Measurements from ENCODE around the gene KISS1R.

KISS1R gene

GRCh38 chr19:892243-892893, 24.8 kb upstream of the KISS1R start:
- TF ChIP-seq CTCF (IDR thresholded peaks at IDR 0.05) = no peak
- no peaks in the 10 kb centered on the region for H3K4me1 ChIP-seq
- no peaks in the 10 kb centered on the region for H3K9me3 ChIP-seq (ENCODE audit: control insufficient read depth, low read length)
- peak overlapping the region; percentile 80 for H3K4me3 ChIP-seq (ENCODE audit: low read depth, low read length)
- H3K27me3 ChIP-seq (ENCODE audit: control insufficient read depth, insufficient read depth, low read length) = no peaks in the 10 kb centered on the region
- H3K9ac ChIP-seq = no peak overlapping the region
- H3K27ac ChIP-seq = peak overlapping the region; percentile 6
- peak overlapping the region; percentile 13 for H2AFZ ChIP-seq
- H3K79me2 ChIP-seq = peaks cover 5% of the 10 kb centered on the region
- peak overlapping the region; percentile 91 for H3K4me2 ChIP-seq (ENCODE audit: low read length)
- H3K36me3 ChIP-seq (ENCODE audit: control insufficient read depth, insufficient read depth, low read length) = no peaks in the 10 kb centered on the region

GRCh38 chr19:892894-893689, 24.0 kb upstream of the KISS1R start, which contains the start of the genes MED16 and RNU6-9:
MED16 (minus strand) TSS chr19:893187; CDS start chr19:891131, 2,056 bp downstream.
RNU6-9 (plus strand) TSS chr19:893484.
- H3K36me3 ChIP-seq (ENCODE audit: control insufficient read depth, insufficient read depth, low read length) = no peaks in the 10 kb centered on the region
- no peak for TF ChIP-seq CTCF (IDR thresholded peaks at IDR 0.05)
- no peaks in the 10 kb centered on the region for H3K9me3 ChIP-seq (ENCODE audit: control insufficient read depth, low read length)
- no peaks in the 10 kb centered on the region for H3K27me3 ChIP-seq (ENCODE audit: control insufficient read depth, insufficient read depth, low read length)
- peak within 1 kb of the TSS; percentile 97 for H2AFZ ChIP-seq
- peak within 1 kb of the TSS; percentile 92 for H3K4me3 ChIP-seq (ENCODE audit: low read depth, low read length)
- H3K4me2 ChIP-seq (ENCODE audit: low read length) = peak within 1 kb of the TSS; percentile 92
- peaks cover 5% of the 10 kb centered on the region for H3K79me2 ChIP-seq
- H3K4me1 ChIP-seq = no peaks in the 10 kb centered on the region
- peak within 1 kb of the TSS; percentile 83 for H3K9ac ChIP-seq
- H3K27ac ChIP-seq = peak within 1 kb of the TSS; percentile 96

GRCh38 chr19:896434-896833, 20.7 kb upstream of the KISS1R start:
- Histone ChIP-seq H3K4me3 (ENCODE audit: low read depth, low read length) (no peak overlapping the region), H3K36me3 (ENCODE audit: control insufficient read depth, insufficient read depth, low read length) (no peaks in the 10 kb centered on the region), H3K27me3 (ENCODE audit: control insufficient read depth, insufficient read depth, low read length) (no peaks in the 10 kb centered on the region), H3K4me1 (no peaks in the 10 kb centered on the region), H2AFZ (no peak overlapping the region), H3K27ac (no peak overlapping the region), H3K9ac (no peak overlapping the region), H3K4me2 (ENCODE audit: low read length) (no peak overlapping the region), H3K79me2 (peaks cover 5% of the 10 kb centered on the region), H3K9me3 (ENCODE audit: control insufficient read depth, low read length) (no peaks in the 10 kb centered on the region)
- TF ChIP-seq CTCF (IDR thresholded peaks at IDR 0.05) = no peak

GRCh38 chr19:896999-897398, 20.1 kb upstream of the KISS1R start:
- no peak for TF ChIP-seq CTCF (IDR thresholded peaks at IDR 0.05)
- no peak overlapping the region for H3K27ac ChIP-seq
- no peaks in the 10 kb centered on the region for H3K4me1 ChIP-seq
- no peak overlapping the region for H3K4me2 ChIP-seq (ENCODE audit: low read length)
- H3K27me3 ChIP-seq (ENCODE audit: control insufficient read depth, insufficient read depth, low read length) = no peaks in the 10 kb centered on the region
- no peak overlapping the region for H3K4me3 ChIP-seq (ENCODE audit: low read depth, low read length)
- H2AFZ ChIP-seq = no peak overlapping the region
- peaks cover 5% of the 10 kb centered on the region for H3K79me2 ChIP-seq
- no peaks in the 10 kb centered on the region for H3K9me3 ChIP-seq (ENCODE audit: control insufficient read depth, low read length)
- H3K36me3 ChIP-seq (ENCODE audit: control insufficient read depth, insufficient read depth, low read length) = no peaks in the 10 kb centered on the region
- no peak overlapping the region for H3K9ac ChIP-seq

Data from parathyroid adenoma (tissue), 2 donors.